WI38 (cell line): ENCODE results near the gene STK24.

Source experiments
- H3K4me3 ChIP-seq: 2 replicates; pipeline ENCODE4 v1.5.1; 2011; ENCODE audit warnings: low read depth, mild to moderate bottlenecking, control low read depth, low read length
- TF ChIP-seq, protein P1 (sequence below): IDR thresholded peaks from 2 replicates; pipeline ENCODE4 v1.5.1; 2012; ENCODE audit warnings: low read depth, mild to moderate bottlenecking, control low read depth, low read length

Gene STK24

DNA sequence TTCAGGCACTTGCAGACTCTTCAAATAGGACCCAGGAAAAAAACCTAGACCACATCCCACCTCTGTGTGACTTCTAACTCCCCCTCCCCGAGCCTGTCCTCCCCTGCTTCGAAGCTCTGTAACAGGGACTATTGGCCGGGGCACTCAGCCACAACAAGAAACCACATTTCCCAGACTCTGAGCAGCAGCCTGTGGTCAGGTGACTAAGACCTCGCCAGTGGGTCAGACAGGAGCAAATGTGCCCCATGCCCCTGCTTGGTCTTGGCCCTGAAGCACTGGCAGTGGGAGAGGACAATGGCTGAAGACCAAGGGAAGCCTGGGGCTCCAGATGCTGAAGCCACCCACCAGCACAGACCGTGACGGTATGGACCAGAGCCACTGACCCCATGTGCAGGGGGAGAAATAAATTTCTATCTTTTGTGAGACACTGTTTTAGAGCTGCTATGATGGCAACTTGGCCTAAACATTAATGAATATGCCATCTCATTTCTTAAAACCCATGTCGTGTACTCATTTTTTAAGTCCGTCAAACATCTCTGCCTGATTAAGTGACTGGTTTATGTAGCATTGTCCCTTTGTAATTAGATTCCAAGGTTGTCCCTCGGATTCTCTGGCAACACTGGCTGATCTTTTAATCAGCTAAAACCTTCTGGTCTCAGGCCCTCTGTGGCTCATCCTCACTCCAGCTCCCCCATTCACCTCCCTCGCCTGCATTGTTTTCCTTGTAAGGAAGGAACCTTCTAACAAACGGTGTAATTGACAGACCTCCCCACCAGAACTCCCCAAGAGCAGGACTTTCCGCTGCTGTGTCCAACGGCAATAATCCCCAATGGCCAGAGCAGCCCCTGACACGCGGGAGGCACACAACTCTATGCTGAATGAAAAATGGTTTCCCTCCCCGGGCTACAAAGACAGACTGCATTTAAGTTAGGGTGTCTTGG, 98.4 kb downstream of the STK24 start:
- no peak overlapping the region for H3K4me3 ChIP-seq

DNA sequence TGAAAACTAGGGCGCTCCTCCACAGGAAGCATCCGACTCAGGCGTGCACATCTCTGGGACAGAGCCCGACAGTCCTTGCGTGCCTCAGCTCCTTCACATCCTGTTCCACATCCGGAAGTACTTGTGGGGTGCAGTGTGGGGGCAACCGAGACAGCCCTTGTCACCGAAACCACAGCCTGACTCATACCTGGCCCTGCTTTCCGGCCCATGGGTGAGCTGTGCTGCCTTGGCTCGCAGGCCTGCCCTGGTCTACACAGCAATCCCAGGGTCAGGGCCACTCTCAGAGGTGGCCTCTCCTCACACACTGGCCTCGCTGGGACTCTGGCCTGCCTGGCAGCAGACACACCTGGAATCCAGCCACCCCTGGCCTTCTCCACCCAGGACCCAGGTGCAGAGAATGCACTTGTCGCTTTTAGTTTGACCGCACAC, 100.4 kb downstream of the STK24 start:
- no peak overlapping the region for H3K4me3 ChIP-seq
- TF ChIP-seq, protein P1, sequence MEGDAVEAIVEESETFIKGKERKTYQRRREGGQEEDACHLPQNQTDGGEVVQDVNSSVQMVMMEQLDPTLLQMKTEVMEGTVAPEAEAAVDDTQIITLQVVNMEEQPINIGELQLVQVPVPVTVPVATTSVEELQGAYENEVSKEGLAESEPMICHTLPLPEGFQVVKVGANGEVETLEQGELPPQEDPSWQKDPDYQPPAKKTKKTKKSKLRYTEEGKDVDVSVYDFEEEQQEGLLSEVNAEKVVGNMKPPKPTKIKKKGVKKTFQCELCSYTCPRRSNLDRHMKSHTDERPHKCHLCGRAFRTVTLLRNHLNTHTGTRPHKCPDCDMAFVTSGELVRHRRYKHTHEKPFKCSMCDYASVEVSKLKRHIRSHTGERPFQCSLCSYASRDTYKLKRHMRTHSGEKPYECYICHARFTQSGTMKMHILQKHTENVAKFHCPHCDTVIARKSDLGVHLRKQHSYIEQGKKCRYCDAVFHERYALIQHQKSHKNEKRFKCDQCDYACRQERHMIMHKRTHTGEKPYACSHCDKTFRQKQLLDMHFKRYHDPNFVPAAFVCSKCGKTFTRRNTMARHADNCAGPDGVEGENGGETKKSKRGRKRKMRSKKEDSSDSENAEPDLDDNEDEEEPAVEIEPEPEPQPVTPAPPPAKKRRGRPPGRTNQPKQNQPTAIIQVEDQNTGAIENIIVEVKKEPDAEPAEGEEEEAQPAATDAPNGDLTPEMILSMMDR: no peak

More for the DNA sequence above, 98.4 kb downstream of the STK24 start:
- TF ChIP-seq, protein P1: no peak

DNA sequence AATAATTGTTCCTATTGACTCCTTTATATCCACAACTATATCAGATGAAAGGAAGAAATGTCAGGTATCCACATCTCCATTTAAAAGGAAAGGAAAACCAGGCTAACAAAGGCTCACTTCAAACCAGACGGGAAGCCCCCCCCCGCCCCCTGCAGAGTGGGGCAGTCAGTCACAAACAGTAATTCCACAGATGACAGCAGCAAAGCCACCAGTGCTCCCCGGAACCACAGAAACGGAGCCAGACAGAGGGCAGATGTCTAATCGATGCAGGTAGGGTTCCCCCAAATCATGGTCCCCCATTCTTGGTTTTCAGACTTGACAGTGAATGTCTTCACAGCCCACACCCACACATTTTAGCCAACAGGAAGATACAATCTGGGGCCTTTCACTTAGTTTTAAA, 100.8 kb downstream of the STK24 start:
- TF ChIP-seq, protein P1: no peak
- H3K4me3 ChIP-seq: no peak overlapping the region

DNA sequence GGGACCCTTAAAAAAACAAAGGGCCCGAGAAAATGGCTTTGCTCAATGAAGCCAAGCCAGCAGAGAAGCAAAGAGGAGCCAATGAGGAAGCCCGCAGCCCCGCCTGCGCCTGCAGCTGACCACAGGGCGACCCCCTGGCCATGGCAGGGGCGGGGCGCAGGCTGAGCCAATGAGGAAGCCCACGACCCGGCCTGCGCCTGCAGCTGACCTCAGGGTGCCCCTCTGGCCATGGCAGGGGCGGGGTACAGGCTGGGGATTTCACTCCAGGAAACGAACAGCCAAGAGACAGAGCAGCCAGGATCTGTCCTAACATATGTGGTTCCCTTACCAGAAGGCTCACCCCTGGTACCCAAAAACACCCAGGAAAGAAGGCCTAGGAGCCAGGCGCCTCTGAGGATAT, 101.4 kb downstream of the STK24 start:
- H3K4me3 ChIP-seq: no peak overlapping the region
- TF ChIP-seq, protein P1: no peak

DNA sequence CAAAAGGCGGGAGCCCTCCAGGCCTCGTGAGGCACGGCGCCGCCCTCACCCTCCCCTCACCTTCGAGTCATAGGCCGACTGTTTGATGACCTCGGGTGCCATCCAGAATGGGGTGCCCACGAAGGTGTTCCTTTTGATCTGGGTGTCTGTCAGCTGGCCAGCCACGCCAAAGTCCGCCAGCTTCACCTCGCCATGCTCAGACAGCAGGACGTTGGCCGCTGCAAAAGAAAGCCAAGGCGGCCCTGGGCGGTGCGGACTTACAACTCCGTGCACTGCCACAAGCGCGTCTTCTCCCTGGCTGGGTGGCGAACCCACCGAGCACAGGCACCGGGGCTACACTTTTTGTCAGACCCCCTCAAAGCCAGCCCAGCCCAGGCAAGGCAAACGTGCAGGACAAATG, 102.1 kb downstream of the STK24 start:
- TF ChIP-seq, protein P1: no peak
- no peak overlapping the region for H3K4me3 ChIP-seq

DNA sequence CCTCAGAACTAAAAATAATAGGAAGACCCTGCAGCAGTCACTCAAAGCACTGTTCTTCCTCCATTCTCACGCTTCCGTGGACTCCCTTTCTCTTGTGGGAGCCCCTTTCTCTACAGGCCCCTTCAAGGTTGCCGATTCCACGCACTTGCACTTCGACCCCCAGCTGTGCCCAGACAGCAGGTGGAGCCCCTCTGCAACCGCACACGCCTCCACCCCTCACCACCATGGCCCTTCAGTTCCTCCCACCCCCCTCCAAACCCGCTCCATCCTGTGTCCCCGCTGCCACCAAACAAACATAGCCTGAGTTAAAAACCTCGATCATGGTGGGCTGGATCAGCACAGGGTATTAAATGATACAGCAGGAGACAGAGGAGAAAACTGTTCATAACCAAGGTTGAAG, 102.6 kb downstream of the STK24 start:
- no peak overlapping the region for H3K4me3 ChIP-seq
- TF ChIP-seq, protein P1: no peak

DNA sequence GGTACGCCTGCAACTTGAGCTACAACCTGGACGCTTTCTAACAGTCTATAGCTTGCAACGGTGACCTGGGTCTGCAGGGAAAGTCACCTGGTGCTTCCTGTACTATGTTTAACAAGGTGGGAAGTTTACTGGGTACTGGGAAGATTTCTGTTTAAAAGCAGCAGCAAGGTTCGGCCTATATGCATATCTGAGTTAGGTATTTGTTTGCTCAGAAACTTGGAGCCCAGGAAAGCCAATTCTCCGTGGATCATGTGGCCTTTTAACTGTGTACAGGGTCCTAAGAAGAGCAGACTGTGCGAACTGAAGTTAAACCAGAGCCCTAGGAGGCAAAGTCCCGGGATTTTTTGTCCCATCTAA, 103.1 kb downstream of the STK24 start:
- TF ChIP-seq, protein P1: no peak
- H3K4me3 ChIP-seq: no peak overlapping the region
